ENCODE results near the gene ZNF502.

DNA sequence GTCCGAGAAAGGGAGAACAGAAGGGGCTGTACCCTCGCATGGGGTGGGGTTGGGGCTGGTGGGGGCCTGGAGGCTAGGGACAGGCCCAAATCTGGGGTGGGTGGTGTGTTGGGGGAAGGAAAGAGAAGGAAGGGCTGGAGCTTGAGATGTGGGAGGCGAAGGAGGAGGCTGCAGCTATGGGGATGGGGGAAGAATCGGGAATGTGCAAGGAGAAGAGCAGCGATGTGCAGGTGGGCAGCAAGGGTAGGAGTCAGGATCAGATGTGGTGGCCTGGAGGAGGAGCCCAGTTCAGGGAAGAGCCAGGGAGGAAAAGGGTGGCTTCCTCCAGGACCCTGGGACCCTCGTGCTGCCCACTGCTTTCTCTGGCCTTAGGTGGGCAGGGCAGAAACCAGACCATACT is 42.7 kb upstream of the ZNF502 start:
- TF ChIP-seq, protein P1, sequence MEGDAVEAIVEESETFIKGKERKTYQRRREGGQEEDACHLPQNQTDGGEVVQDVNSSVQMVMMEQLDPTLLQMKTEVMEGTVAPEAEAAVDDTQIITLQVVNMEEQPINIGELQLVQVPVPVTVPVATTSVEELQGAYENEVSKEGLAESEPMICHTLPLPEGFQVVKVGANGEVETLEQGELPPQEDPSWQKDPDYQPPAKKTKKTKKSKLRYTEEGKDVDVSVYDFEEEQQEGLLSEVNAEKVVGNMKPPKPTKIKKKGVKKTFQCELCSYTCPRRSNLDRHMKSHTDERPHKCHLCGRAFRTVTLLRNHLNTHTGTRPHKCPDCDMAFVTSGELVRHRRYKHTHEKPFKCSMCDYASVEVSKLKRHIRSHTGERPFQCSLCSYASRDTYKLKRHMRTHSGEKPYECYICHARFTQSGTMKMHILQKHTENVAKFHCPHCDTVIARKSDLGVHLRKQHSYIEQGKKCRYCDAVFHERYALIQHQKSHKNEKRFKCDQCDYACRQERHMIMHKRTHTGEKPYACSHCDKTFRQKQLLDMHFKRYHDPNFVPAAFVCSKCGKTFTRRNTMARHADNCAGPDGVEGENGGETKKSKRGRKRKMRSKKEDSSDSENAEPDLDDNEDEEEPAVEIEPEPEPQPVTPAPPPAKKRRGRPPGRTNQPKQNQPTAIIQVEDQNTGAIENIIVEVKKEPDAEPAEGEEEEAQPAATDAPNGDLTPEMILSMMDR (IDR thresholded peaks at IDR 0.05): no peak
- no peak for TF ChIP-seq POLR2A (IDR thresholded peaks at IDR 0.05)
